22Rv1 (cell line): ENCODE results near the gene SYT9.

Experiments
- ZFX ChIP-seq: fragments of 450-650 bp; IDR thresholded peaks from 2 replicates; pipeline ENCODE4 v1.6.1; 2017; ENCODE audit warnings: antibody characterized with exemption, borderline replicate concordance
- TF ChIP-seq, protein P1 (sequence below): fragments of 450-650 bp; IDR thresholded peaks from 2 replicates; pipeline ENCODE4 v1.5.1; 2017; ENCODE audit warnings: mild to moderate bottlenecking

DNA sequence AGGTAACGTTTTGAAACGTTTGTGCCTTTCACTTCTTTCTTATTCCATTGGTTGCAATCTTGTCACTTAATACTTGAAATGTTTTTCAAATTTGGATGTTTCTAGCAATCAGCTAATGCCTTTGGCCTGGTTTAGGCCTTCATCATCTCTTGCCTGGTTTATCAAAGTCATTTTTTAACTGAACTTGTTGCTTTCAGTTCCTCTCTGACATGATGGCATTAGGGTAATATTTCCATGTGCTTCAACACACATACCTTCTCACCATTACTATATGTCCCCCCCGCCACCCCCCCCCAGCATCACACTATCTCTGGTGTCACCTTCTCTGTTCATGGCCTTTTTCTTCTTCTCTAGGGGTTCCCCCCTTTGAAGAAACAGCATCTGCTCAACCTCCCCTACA is 1.5 kb upstream of the SYT9 start:
- TF ChIP-seq, protein P1, sequence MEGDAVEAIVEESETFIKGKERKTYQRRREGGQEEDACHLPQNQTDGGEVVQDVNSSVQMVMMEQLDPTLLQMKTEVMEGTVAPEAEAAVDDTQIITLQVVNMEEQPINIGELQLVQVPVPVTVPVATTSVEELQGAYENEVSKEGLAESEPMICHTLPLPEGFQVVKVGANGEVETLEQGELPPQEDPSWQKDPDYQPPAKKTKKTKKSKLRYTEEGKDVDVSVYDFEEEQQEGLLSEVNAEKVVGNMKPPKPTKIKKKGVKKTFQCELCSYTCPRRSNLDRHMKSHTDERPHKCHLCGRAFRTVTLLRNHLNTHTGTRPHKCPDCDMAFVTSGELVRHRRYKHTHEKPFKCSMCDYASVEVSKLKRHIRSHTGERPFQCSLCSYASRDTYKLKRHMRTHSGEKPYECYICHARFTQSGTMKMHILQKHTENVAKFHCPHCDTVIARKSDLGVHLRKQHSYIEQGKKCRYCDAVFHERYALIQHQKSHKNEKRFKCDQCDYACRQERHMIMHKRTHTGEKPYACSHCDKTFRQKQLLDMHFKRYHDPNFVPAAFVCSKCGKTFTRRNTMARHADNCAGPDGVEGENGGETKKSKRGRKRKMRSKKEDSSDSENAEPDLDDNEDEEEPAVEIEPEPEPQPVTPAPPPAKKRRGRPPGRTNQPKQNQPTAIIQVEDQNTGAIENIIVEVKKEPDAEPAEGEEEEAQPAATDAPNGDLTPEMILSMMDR, result no peak
- no peak for TF ChIP-seq ZFX
